Skin epidermis (tissue), 12 donors: ENCODE measurements around the gene ZNF785.

Source experiments
- H3K27ac ChIP-seq, 21 experiments: fragments of 200-600 bp; sonication (generic) in 11 of 21; one replicate each; pipeline ENCODE4 v1.5.0; 2020; ENCODE audit warnings: mild to moderate bottlenecking in 3 of 21, inconsistent platforms in 2 of 21, moderate library complexity in 2 of 21
- H3K4me3 ChIP-seq, 7 experiments: fragments of 200-600 bp; sonication (generic) in 2 of 7; one replicate each; pipeline ENCODE4 v1.5.0; 2020; ENCODE audit warnings: inconsistent platforms in 2 of 7, mild to moderate bottlenecking in 2 of 7, moderate library complexity in 1 of 7

The ZNF785 gene

GRCh38 chr16:30567991-30568638 lies 17.4 kb downstream of the ZNF785 start:
- Histone ChIP-seq H3K4me3 (no peak overlapping the region), H3K27ac (peak overlapping the region in 19 of 21 experiments; percentile 5 to 85 (median 68))

GRCh38 chr16:30567160-30567990 lies 18.1 kb downstream of the ZNF785 start:
- Histone ChIP-seq H3K27ac (peak overlapping the region in 19 of 21 experiments; percentile 5 to 85 (median 68)), H3K4me3 (no peak overlapping the region)

- H3K4me3 ChIP-seq = no peak overlapping the region
- peak overlapping the region in 5 of 21 experiments; percentile 23 to 83 (median 76) for H3K27ac ChIP-seq
Observed at GRCh38 chr16:30566531-30566930, 19.0 kb downstream of the ZNF785 start.

DNA sequence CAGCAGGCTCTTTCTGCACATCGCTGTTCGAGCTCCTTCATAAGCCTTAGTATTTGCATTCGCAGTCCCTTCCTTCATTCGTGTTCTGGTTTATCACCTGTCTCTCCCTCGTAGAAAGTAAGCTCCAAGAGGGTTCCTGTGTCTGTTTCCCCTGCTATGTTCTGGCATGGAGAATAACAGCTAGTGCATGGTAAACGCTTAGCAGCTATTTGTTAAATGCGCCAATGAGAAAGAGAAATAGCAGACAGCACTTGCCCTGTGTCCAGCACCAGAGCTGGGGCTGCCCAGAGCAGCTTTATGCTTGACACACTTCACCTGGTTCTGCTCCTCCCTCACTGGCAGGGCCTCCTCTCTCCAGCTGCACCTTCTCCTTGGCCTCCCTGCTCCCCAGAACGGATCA lies 19.5 kb downstream of the ZNF785 start:
- Histone ChIP-seq H3K27ac (no peak overlapping the region), H3K4me3 (no peak overlapping the region)

DNA sequence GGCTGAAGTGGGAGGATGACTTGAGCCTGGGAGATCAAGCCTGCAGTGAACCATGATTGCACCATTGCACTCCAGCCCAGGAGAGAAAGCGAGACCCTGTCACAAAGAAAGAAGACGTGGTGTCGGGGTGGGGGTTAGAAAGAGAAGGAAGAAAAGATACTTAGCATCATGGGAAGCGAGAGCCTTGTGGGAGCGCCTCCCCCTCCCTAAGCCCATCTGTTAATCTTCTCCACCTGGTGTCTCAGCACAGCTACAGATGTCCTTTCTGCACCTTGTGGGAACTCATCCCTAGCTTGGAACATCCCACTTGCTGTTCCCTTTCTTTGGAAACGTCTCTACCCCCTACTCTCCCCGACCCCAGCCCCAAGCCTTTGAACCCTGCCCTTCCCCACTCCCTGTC lies 20.0 kb downstream of the ZNF785 start:
- no peak overlapping the region for H3K4me3 ChIP-seq
- H3K27ac ChIP-seq = no peak overlapping the region

DNA sequence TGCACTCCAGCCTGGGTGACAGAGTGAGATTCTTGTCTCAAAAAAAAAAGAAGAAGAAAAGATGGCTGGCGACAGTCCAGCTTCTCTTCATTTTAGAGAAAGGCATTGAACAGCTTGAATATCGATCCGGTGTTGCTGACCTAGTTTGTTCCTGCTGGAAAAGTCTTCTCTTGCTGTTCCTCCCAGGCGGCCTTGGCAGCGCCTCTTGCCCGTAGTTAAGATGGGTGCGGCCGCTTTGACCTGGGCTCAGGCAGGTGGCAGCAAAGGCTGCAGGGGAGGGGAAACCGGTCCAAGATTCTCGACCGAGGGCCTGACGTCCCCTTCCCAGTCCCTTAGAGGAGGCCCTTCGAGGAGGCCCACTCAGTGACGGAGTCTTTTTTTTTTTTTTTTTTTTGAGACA lies 23.5 kb downstream of the ZNF785 start:
- Histone ChIP-seq H3K4me3 (peak overlapping the region in 6 of 7 experiments; percentile 31 to 46 (median 39)), H3K27ac (peak overlapping the region in 18 of 21 experiments; percentile 10 to 90 (median 80))

GRCh38 chr16:30561089-30561816 lies 24.2 kb downstream of the ZNF785 start:
- Histone ChIP-seq H3K27ac (peak overlapping the region in 20 of 21 experiments; percentile 10 to 90 (median 78)), H3K4me3 (peak overlapping the region; percentile 27 to 46 (median 37))

DNA sequence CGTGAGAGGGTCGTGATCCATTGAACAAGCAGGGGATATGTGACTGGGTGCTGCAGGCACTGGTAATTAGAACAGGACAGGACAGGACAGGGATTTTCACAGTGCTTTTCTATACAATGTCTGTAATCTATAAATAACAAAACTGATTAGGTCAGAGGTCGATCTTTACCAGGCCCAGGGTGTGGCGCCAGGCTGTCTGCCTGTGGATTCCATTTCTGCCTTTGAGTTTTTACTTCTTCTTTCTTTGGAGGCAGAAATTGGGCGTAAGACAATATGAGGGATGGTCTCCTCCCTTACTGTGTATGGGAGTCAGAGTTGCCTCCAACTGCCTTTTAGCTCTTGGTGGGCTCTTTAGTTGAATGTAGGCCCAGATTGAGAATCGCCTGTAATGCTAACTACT lies 25.8 kb downstream of the ZNF785 start:
- peak overlapping the region in 5 of 21 experiments; percentile 13 to 97 (median 36) for H3K27ac ChIP-seq

GRCh38 chr16:30558789-30559377 lies 26.6 kb downstream of the ZNF785 start:
- Histone ChIP-seq H3K4me3 (peak overlapping the region in 6 of 7 experiments; percentile 62 to 93 (median 82)), H3K27ac (peak overlapping the region in 20 of 21 experiments; percentile 34 to 97 (median 90))

More for the DNA sequence above, 25.8 kb downstream of the ZNF785 start:
- H3K4me3 ChIP-seq = no peak overlapping the region

- H3K27ac ChIP-seq = peak within 1 kb of the TSS; percentile 57 to 97 (median 91)
- H3K4me3 ChIP-seq = peak within 1 kb of the TSS; percentile 62 to 94 (median 85)
Observed at GRCh38 chr16:30557957-30558788, 27.3 kb downstream of the ZNF785 start, which contains the start of gene ZNF764. Gene ZNF764, minus strand, starts transcription at chr16:30558374. Its CDS starts 192 bp downstream, at chr16:30558182.

- peak overlapping the region; percentile 57 to 97 (median 91) for H3K27ac ChIP-seq
- peak overlapping the region; percentile 62 to 94 (median 85) for H3K4me3 ChIP-seq
Observed at GRCh38 chr16:30557707-30557956, 27.9 kb downstream of the ZNF785 start.

GRCh38 chr16:30556125-30556473 lies 29.4 kb downstream of the ZNF785 start:
- no peak overlapping the region for H3K4me3 ChIP-seq
- no peak overlapping the region for H3K27ac ChIP-seq

DNA sequence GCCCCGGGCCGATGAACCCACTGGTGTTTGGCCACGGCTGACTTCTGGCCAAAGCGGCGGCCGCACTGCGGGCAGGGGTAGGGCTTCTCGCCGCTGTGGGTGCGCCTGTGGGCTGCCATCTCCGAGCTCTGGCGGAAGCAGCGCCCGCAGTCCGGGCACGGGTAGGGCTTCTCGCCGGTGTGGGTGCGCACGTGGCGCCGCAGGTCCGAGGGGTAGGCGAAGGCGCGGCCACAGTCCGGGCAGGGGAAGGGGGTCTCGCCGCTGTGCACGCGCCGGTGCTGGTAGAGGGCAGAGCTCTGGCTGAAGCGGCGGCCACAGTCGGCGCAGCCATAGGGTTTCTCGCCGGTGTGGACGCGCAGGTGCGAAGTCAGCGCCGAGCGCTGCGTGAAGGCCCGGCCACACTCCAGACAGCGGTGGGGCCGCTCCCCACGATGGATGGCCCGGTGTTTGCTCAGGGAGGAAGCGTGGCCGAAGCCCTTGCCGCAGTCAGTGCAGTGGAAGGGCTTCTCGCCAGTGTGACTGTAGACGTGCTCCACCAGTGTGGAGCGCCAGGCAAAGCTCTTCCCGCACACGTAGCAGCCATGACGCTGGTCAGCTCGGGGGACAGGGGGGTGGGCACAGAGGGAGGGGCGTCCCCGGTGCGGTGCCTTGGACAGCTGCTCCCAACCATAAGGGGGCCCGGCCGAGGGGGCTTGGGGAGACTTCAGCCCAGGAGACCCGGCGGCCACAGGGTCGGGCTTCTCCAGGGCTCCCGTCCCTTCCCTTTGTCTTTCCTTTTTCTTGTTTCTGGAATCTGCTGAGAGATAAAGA lies 30.0 kb downstream of the ZNF785 start:
- Histone ChIP-seq H3K4me3 (no peak overlapping the region), H3K27ac (peak overlapping the region in 1 of 21 experiments; percentile 7)

DNA sequence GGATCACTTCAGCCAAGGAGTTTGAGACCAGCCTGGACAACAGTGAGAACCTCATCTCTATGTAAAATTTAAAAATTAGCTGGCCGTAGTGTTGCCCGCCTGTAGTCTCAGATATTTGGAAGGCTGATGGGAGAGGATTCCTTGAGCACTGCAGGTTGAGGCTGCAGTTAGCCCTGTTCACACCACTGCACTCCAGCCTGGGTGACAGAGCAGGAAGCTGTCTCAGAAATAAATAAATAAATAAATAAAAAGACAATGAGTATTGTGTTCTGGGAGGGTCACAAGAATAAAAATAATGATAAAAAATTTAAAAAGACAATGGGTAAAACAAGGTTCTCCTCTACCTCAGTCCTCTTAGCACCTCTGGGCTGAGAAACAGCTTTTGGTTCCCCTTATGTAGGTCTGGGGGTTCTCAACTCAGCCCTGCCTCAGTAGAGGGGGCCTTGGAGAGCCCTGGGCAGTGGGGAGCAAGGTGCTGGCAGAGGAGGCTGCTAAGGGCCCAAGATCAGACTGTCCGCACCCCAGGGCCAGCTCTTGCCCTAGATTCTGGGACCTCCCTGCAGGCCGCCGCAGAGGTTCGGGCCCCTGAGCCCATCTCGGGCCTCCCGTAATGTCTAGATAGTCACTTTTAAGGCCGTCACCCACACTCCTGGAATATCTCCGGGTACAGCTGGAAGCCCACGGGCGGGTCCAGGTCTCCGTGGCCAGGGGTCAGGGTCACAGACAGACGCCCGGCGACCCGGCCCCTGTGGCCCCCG lies 30.8 kb downstream of the ZNF785 start:
- Histone ChIP-seq H3K4me3 (no peak overlapping the region), H3K27ac (no peak overlapping the region)

- H3K27ac ChIP-seq = peak overlapping the region in 7 of 21 experiments; percentile 10 to 82 (median 47)
- H3K4me3 ChIP-seq = no peak overlapping the region
Observed at GRCh38 chr16:30553393-30553899, 32.1 kb downstream of the ZNF785 start.

- Histone ChIP-seq H3K27ac (peak overlapping the region in 8 of 21 experiments; percentile 10 to 82 (median 47)), H3K4me3 (no peak overlapping the region)
Observed at GRCh38 chr16:30552956-30553355, 32.5 kb downstream of the ZNF785 start.

DNA sequence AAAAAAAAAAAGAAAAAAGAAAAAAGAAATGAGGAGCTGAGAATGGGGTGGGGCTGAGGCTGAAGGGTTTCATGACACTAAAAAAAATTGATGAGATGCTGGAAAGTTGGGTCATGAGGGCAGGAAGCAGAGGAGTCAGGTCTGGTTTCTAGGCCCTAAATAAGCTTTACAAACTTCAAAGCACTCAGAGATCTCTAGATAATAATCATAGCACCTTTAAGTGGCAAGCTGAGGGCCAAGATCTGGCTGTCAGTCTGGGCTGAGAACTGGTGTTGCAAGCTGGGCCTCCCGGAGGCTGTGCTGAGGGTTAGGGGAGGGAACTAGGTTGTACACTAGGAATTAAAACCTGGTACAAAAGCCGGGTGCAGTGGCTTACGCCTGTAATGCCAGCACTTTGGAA lies 33.7 kb downstream of the ZNF785 start:
- Histone ChIP-seq H3K4me3 (no peak overlapping the region), H3K27ac (peak overlapping the region in 9 of 21 experiments; percentile 10 to 82 (median 47))
